ENCODE data around the gene NEAT1.

NEAT1 gene

DNA sequence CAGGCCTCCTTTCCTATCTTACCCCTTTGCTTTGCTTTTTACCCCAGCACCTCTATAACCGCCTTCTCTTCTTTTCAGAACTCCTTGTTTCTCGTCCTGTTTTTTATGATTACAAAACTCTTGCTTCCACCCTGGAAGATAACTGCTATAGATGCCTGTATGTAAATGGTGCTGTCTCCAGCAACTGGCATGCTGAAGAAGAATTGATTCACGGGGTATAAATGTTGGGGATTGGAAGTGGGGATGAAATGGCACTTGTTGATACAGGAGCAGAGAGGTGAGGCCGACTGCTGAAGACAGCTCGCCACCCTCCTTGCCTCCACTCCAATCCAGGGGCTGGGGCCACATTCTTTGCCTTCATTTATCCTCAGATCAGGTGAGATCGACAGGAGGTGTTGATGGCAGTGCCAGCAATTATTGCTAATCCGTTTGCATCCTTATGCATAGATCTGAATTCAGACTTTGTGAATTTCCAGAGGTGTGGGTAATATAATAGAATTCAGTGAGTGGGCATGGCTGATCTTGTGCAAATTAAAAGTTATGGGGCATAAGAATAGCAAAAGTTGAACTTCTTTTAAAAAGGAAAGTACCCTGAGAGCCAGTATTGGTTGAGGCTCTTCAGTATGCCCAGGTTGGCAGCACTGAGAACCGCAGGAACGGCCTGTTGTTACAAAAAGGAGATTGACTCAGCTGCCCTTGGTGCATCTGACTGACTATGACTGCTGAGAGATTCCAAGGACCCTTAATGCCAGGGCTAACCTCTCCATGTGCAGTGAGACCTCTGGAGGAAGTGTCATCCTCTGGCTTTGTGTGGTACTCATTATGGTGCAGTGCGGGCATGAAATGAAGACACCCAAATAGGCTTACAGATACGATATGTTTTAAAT, 5.3 kb downstream of the NEAT1 start:
- TF ChIP-seq GATA2 (IDR thresholded peaks at IDR 0.05; ENCODE audit: low read depth, low read length) (no peak), GATA3 (IDR thresholded peaks at IDR 0.05; ENCODE audit: low read depth, low read length) (no peak)

GRCh38 chr11:65428578-65429067, 6.0 kb downstream of the NEAT1 start:
- TF ChIP-seq GATA2 (IDR thresholded peaks at IDR 0.05; ENCODE audit: low read depth, low read length) (no peak), GATA3 (IDR thresholded peaks at IDR 0.05; ENCODE audit: low read depth, low read length) (no peak)

DNA sequence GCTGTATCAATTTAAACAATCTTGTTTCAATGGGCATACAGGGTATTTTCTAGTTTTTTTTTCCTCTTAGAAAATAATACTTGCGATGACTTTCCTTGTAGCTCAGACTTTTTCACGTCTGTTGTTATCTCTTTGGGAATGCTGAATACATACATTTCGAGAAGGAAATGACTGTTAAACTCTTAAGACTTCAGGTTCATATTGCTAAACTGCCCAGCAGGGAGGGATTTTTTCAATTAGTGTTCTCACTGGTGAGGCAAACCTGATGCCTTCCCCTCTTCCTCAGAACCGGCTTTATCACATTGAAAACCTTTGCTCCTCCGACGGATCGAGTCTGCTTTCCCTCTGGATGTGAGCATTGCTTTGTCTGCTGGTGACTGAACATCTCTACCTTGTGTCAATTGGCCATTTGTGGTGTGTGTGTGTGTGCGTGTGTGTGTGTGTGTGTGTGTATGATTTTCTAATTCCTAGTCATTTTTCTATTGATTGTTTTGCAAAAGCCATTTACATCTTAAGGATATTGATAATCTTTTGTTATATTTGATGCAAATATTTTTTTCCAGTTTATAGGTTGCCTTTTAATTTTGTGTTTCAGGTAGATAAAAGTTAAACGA, 6.6 kb downstream of the NEAT1 start:
- TF ChIP-seq GATA3 (IDR thresholded peaks at IDR 0.05; ENCODE audit: low read depth, low read length), result no peak
- no peak for TF ChIP-seq GATA2 (IDR thresholded peaks at IDR 0.05; ENCODE audit: low read depth, low read length)

DNA sequence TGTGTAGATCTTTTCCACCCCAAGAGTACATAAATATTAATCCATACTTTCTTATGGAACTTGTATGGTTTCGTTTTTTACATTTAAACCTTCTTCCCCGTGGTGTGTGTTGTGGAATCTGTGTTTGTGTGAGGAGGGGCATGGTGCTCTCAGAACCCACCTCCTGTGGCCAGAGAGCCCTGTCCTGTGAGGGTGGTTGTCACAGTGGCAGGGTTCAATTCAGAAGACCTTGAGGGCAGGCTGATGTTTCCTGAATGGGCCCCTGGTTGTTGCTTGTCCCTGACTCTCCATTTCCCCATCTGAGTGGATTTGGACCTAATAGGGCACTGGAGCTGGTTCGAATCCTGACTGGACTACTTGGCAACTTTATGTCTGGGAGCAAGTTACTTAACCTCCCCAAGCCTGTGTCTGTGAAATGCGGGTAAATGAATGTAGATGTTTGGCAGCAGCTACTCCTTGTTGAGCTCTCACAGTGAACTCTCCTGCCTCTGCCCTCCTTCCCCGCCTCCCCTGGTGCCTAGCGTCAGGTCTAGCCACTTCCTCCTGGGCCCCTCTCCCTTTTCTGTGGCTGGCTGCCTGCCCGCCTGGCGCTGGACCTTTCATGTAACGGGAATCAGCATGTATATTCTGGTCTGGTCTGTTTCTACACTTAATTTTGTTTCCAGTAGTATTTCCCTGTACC, 7.3 kb downstream of the NEAT1 start:
- TF ChIP-seq GATA2 (IDR thresholded peaks at IDR 0.05; ENCODE audit: low read depth, low read length) (no peak), GATA3 (IDR thresholded peaks at IDR 0.05; ENCODE audit: low read depth, low read length) (no peak)

GRCh38 chr11:65430406-65431217, 8.0 kb downstream of the NEAT1 start:
- TF ChIP-seq GATA2 (IDR thresholded peaks at IDR 0.05; ENCODE audit: low read depth, low read length) (no peak), GATA3 (IDR thresholded peaks at IDR 0.05; ENCODE audit: low read depth, low read length) (no peak)

GRCh38 chr11:65431451-65432099, 9.0 kb downstream of the NEAT1 start:
- no peak for TF ChIP-seq GATA2 (IDR thresholded peaks at IDR 0.05; ENCODE audit: low read depth, low read length)
- no peak for TF ChIP-seq GATA3 (IDR thresholded peaks at IDR 0.05; ENCODE audit: low read depth, low read length)

GRCh38 chr11:65432100-65432650, 9.6 kb downstream of the NEAT1 start:
- TF ChIP-seq GATA2 (IDR thresholded peaks at IDR 0.05; ENCODE audit: low read depth, low read length) (no peak), GATA3 (IDR thresholded peaks at IDR 0.05; ENCODE audit: low read depth, low read length) (no peak)

DNA sequence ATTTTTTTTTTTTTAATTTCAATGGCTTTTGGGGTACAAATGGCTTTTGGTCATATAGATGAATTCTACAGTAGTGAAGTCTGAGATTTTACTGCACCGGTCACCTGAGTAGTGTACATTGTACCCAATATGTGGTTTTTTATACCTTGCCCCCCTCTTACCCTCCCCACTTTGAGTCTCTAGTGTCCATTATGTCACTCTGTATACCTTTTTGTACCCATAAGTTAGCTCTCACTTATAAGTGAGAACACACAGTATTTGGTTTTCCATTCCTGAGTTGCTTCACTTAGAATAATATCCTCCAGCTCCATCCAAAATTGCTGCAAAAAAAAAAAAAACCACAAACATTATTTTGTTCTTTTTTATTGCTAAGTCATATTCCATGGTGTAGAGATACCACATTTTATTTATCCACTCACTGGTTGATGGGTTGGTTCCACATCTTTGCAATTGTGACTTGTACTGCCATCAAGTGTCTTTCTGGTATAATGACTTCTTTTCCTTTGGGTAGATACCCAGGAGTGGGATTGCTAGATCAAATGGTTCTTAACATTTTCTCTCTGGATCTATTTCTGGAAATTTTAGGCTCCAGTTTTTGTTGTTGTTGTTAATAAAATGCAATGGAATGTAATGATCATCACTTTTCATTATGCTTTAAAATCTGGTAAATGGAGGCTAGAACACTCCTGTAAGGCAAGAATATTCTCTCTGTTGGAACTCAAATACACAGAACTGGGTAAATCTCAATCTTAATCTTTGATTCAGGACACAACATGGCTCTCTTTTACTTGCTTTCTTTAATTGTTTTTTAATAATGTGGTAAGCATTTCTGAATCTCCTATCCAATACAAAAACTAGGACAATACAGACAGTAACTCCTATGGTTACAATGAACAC, 10.3 kb downstream of the NEAT1 start:
- TF ChIP-seq GATA3 (IDR thresholded peaks at IDR 0.05; ENCODE audit: low read depth, low read length), result no peak
- no peak for TF ChIP-seq GATA2 (IDR thresholded peaks at IDR 0.05; ENCODE audit: low read depth, low read length)

DNA sequence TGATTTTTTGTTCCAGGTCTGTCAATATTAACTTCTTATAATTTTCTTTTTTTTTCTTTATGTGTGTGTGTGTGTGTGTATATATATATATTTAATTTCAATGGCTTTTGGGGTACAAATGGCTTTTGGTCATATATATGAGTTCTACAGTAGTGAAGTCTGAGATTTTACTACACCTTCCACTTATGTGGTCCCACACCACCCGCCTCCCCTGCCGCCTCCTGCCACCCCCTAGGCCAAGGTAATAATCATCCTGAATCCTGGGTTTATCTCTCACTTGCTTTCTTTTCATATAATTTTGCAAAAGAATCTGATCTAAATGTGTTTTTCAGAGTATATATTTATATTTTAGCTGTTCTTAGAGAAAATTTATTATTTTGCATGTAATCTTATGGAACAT, 11.1 kb downstream of the NEAT1 start:
- no peak for TF ChIP-seq GATA3 (IDR thresholded peaks at IDR 0.05; ENCODE audit: low read depth, low read length)
- no peak for TF ChIP-seq GATA2 (IDR thresholded peaks at IDR 0.05; ENCODE audit: low read depth, low read length)

GRCh38 chr11:65434057-65434666, 11.6 kb downstream of the NEAT1 start:
- TF ChIP-seq GATA2 (IDR thresholded peaks at IDR 0.05; ENCODE audit: low read depth, low read length) (no peak), GATA3 (IDR thresholded peaks at IDR 0.05; ENCODE audit: low read depth, low read length) (no peak)

GRCh38 chr11:65434667-65435410, 12.2 kb downstream of the NEAT1 start:
- no peak for TF ChIP-seq GATA2 (IDR thresholded peaks at IDR 0.05; ENCODE audit: low read depth, low read length)
- TF ChIP-seq GATA3 (IDR thresholded peaks at IDR 0.05; ENCODE audit: low read depth, low read length), result no peak
